ENCODE measurements around the gene NR2F1-AS1. TPM values are rescaled to one million over a fixed set of nuclear protein-coding genes. Genes with fewer than 3 reads are reported as not detected.

Gene NR2F1-AS1
- polyA plus RNA-seq, 3 donors: not detected

GRCh38 chr5:93428868-93429267 is 152.2 kb downstream of the NR2F1-AS1 start:
- H3K4me3 Mint-ChIP-seq: no peak overlapping the region
- H3K27me3 Mint-ChIP-seq (ENCODE audit: low read depth in 3 of 3): peaks cover 0 to 2% (median 2%) of the 10 kb centered on the region in 3 donors
- WGBS (ENCODE audit: insufficient coverage): no CpG with 5 or more reads among the region's 1 CpG
- H3K4me3 ChIP-seq (replicated peaks in 1 of 3; ENCODE audit: low read depth in 2 of 3, low read length in 3 of 3): no peak overlapping the region
- H3K27ac ChIP-seq (ENCODE audit: low read depth in 1 of 2, low read length in 2 of 2): no peak overlapping the region
- no peaks in the 10 kb centered on the region for H3K79me2 ChIP-seq (ENCODE audit: insufficient read depth, low read length)
- no peak overlapping the region for H3K27ac Mint-ChIP-seq
- no peak overlapping the region for H3K9ac ChIP-seq (ENCODE audit: insufficient read depth, low read length, poor library complexity, severe bottlenecking)
- no peaks in the 10 kb centered on the region for H3K36me3 Mint-ChIP-seq
- H3K9me3 Mint-ChIP-seq: no peaks in the 10 kb centered on the region
- H2AFZ ChIP-seq (ENCODE audit: insufficient read depth, low read depth, low read length, poor library complexity, severe bottlenecking): no peak overlapping the region
- H3K27me3 ChIP-seq (ENCODE audit: control insufficient read depth in 2 of 2, insufficient read depth in 2 of 2, low read length in 2 of 2): no peaks in the 10 kb centered on the region
- intact Hi-C loops (cut with micrococcal nuclease): no loop called here
- no peak for DNase-seq
- no peaks in the 10 kb centered on the region for H4K20me1 ChIP-seq (ENCODE audit: insufficient read depth, low read length)
- H3K9me3 ChIP-seq (replicated peaks in 1 of 2; ENCODE audit: control insufficient read depth in 1 of 2, insufficient read depth in 1 of 2, low read length in 2 of 2): no peaks in the 10 kb centered on the region
- no peak overlapping the region for H3K4me2 ChIP-seq (replicated peaks; ENCODE audit: extremely low read depth, low read length, poor library complexity, severe bottlenecking)
- no peaks in the 10 kb centered on the region for H3K36me3 ChIP-seq (replicated peaks in 1 of 2; ENCODE audit: control insufficient read depth in 1 of 2, insufficient read depth in 2 of 2, low read length in 2 of 2)
- no peak for TF ChIP-seq CTCF (IDR thresholded peaks at IDR 0.05)
- no peaks in the 10 kb centered on the region for H3K4me1 Mint-ChIP-seq
- no peaks in the 10 kb centered on the region for H3K4me1 ChIP-seq (ENCODE audit: control insufficient read depth in 1 of 2, insufficient read depth in 2 of 2, low read length in 2 of 2)

- Histone ChIP-seq H3K4me3 (replicated peaks in 1 of 3; ENCODE audit: low read depth in 2 of 3, low read length in 3 of 3) (no peak overlapping the region), H3K4me2 (replicated peaks; ENCODE audit: extremely low read depth, low read length, poor library complexity, severe bottlenecking) (no peak overlapping the region), H2AFZ (ENCODE audit: insufficient read depth, low read depth, low read length, poor library complexity, severe bottlenecking) (no peak overlapping the region), H3K27me3 (ENCODE audit: control insufficient read depth in 2 of 2, insufficient read depth in 2 of 2, low read length in 2 of 2) (no peaks in the 10 kb centered on the region), H3K9ac (ENCODE audit: insufficient read depth, low read length, poor library complexity, severe bottlenecking) (no peak overlapping the region), H4K20me1 (ENCODE audit: insufficient read depth, low read length) (no peaks in the 10 kb centered on the region), H3K79me2 (ENCODE audit: insufficient read depth, low read length) (no peaks in the 10 kb centered on the region), H3K27ac (ENCODE audit: low read depth in 1 of 2, low read length in 2 of 2) (no peak overlapping the region), H3K9me3 (replicated peaks in 1 of 2; ENCODE audit: control insufficient read depth in 1 of 2, insufficient read depth in 1 of 2, low read length in 2 of 2) (no peaks in the 10 kb centered on the region), H3K36me3 (replicated peaks in 1 of 2; ENCODE audit: control insufficient read depth in 1 of 2, insufficient read depth in 2 of 2, low read length in 2 of 2) (no peaks in the 10 kb centered on the region), H3K4me1 (ENCODE audit: control insufficient read depth in 1 of 2, insufficient read depth in 2 of 2, low read length in 2 of 2) (no peaks in the 10 kb centered on the region)
- intact Hi-C loops (cut with micrococcal nuclease): no loop called here
- no peaks in the 10 kb centered on the region for H3K4me1 Mint-ChIP-seq
- no peak for DNase-seq
- no peak overlapping the region for H3K4me3 Mint-ChIP-seq
- peaks cover 0 to 4% (median 2%) of the 10 kb centered on the region in 3 donors for H3K27me3 Mint-ChIP-seq (ENCODE audit: low read depth in 3 of 3)
- H3K36me3 Mint-ChIP-seq: no peaks in the 10 kb centered on the region
- TF ChIP-seq CTCF (IDR thresholded peaks at IDR 0.05): no peak
- WGBS (ENCODE audit: insufficient coverage): 50% methylated on average over 1 of the region's 1 CpG
- no peaks in the 10 kb centered on the region for H3K9me3 Mint-ChIP-seq
- no peak overlapping the region for H3K27ac Mint-ChIP-seq
Measured at GRCh38 chr5:93427316-93427715, 153.7 kb downstream of the NR2F1-AS1 start.
